OCI-LY3 (cell line): ENCODE results near the gene CMIP.

Experiments used
- CTCF ChIP-seq: fragments of 200-600, 300-600 bp; sonication (generic); IDR thresholded peaks from 2 replicates; pipeline ENCODE4 v1.5.1; 2014; ENCODE audit warnings: antibody characterized with exemption, low read length, low read depth
- EZH2phosphoT487 ChIP-seq: fragments of 200-600 bp; shearing (Covaris generic); IDR thresholded peaks from 2 replicates; pipeline ENCODE4 v1.6.1; 2018; ENCODE audit warnings: antibody characterized with exemption, mixed run types, low read depth

GRCh38 chr16:81448154-81449131 is 3.8 kb downstream of the CMIP start:
- no peak for TF ChIP-seq CTCF
- TF ChIP-seq EZH2phosphoT487, result no peak
